Measurements from ENCODE around the gene CPHXL2. TPM values are rescaled to one million over a fixed set of nuclear protein-coding genes. Genes with fewer than 3 reads are reported as not detected.

Gene CPHXL2
- total and polyA plus RNA-seq, 4 donors: not detected

GRCh38 chr16:75667503-75667902 lies 9.3 kb downstream of the CPHXL2 start:
- H3K27ac ChIP-seq (ENCODE audit: low read depth in 1 of 2, low read length in 2 of 2): no peak overlapping the region
- H3K4me3 ChIP-seq (ENCODE audit: low read depth in 1 of 3, low read length in 3 of 3): no peak overlapping the region
- no peaks in the 10 kb centered on the region for H3K36me3 ChIP-seq (ENCODE audit: control insufficient read depth in 4 of 4, insufficient read depth in 3 of 4, low read depth in 1 of 4, low read length in 3 of 4)
- H3K27me3 ChIP-seq (ENCODE audit: control insufficient read depth in 4 of 4, insufficient read depth in 4 of 4, low read length in 3 of 4): no peaks in the 10 kb centered on the region
- TF ChIP-seq RXRA (IDR thresholded peaks at IDR 0.05) (no peak), YY1 (IDR thresholded peaks at IDR 0.05) (no peak), NR2F2 (IDR thresholded peaks at IDR 0.05) (no peak)
- H3K4me1 ChIP-seq (ENCODE audit: control insufficient read depth in 4 of 4, insufficient read depth in 4 of 4, low read length in 3 of 4): no peaks in the 10 kb centered on the region
- H3K9ac ChIP-seq (ENCODE audit: low read depth in 1 of 2, low read length in 2 of 2): no peak overlapping the region
- no peak for DNase-seq (ENCODE audit: low spot score)
- no peaks in the 10 kb centered on the region for H3K9me3 ChIP-seq (ENCODE audit: control insufficient read depth in 4 of 4, low read length in 3 of 4)

GRCh38 chr16:75660726-75661302 lies 16.0 kb downstream of the CPHXL2 start:
- TF ChIP-seq GABPA (IDR thresholded peaks at IDR 0.05 in 1 of 2, conservative IDR thresholded peaks at IDR 0.05 in 1 of 2): no peak
- TF ChIP-seq EGR1 (IDR thresholded peaks at IDR 0.05; ENCODE audit: low read depth in 2 of 2): no peak
- TF ChIP-seq RAD21 (IDR thresholded peaks at IDR 0.05): peak in 1 of 2 donors; percentile 23
- Histone ChIP-seq H3K27me3 (ENCODE audit: control insufficient read depth in 4 of 4, insufficient read depth in 4 of 4, low read length in 3 of 4) (no peaks in the 10 kb centered on the region), H3K4me3 (ENCODE audit: low read depth in 1 of 3, low read length in 3 of 3) (no peak overlapping the region), H3K9me3 (ENCODE audit: control insufficient read depth in 4 of 4, low read length in 3 of 4) (no peaks in the 10 kb centered on the region), H3K4me1 (ENCODE audit: control insufficient read depth in 4 of 4, insufficient read depth in 4 of 4, low read length in 3 of 4) (no peaks in the 10 kb centered on the region), H3K36me3 (ENCODE audit: control insufficient read depth in 4 of 4, insufficient read depth in 3 of 4, low read depth in 1 of 4, low read length in 3 of 4) (peaks cover 9 to 30% (median 27%) of the 10 kb centered on the region in 4 donors), H3K27ac (ENCODE audit: low read depth in 1 of 2, low read length in 2 of 2) (no peak overlapping the region), H3K9ac (ENCODE audit: low read depth in 1 of 2, low read length in 2 of 2) (no peak overlapping the region)
- DNase-seq (ENCODE audit: low spot score): no peak
- 84% methylated on average over 4 of the region's 4 CpGs for WGBS

- Histone ChIP-seq H3K27me3 (ENCODE audit: control insufficient read depth in 4 of 4, insufficient read depth in 4 of 4, low read length in 3 of 4) (no peaks in the 10 kb centered on the region), H3K9me3 (ENCODE audit: control insufficient read depth in 4 of 4, low read length in 3 of 4) (no peaks in the 10 kb centered on the region), H3K4me3 (ENCODE audit: low read depth in 1 of 3, low read length in 3 of 3) (no peak overlapping the region), H3K36me3 (ENCODE audit: control insufficient read depth in 4 of 4, insufficient read depth in 3 of 4, low read depth in 1 of 4, low read length in 3 of 4) (peaks cover 9 to 35% (median 32%) of the 10 kb centered on the region in 4 donors), H3K9ac (ENCODE audit: low read depth in 1 of 2, low read length in 2 of 2) (no peak overlapping the region), H3K27ac (ENCODE audit: low read depth in 1 of 2, low read length in 2 of 2) (no peak overlapping the region), H3K4me1 (ENCODE audit: control insufficient read depth in 4 of 4, insufficient read depth in 4 of 4, low read length in 3 of 4) (no peaks in the 10 kb centered on the region)
- no peak for TF ChIP-seq RAD21 (IDR thresholded peaks at IDR 0.05)
- TF ChIP-seq ATF3 (IDR thresholded peaks at IDR 0.05): no peak
- TF ChIP-seq EGR1 (IDR thresholded peaks at IDR 0.05; ENCODE audit: low read depth in 2 of 2): no peak
- TF ChIP-seq MAX (IDR thresholded peaks at IDR 0.05): no peak
- no peak for TF ChIP-seq NR2F2 (IDR thresholded peaks at IDR 0.05)
- TF ChIP-seq RXRA (IDR thresholded peaks at IDR 0.05): no peak
- TF ChIP-seq YY1 (IDR thresholded peaks at IDR 0.05): no peak
- TF ChIP-seq REST (IDR thresholded peaks at IDR 0.05): no peak
- TF ChIP-seq FOXA2 (IDR thresholded peaks at IDR 0.05): no peak
- no peak for TF ChIP-seq ZBTB33 (IDR thresholded peaks at IDR 0.05)
- DNase-seq (ENCODE audit: low spot score): no peak
- WGBS: 97% methylated on average over 6 of the region's 6 CpGs
These were observed 16.5 kb downstream of the CPHXL2 start for GRCh38 chr16:75660321-75660720.
